ENCODE data around the gene HAUS8. TPM values are rescaled to one million over a fixed set of nuclear protein-coding genes. Genes with fewer than 3 reads are reported as not detected.

Gene HAUS8
- total RNA-seq, 4 donors from 2014 or later: 9.7 to 29.7 (median 10.1) TPM

DNA sequence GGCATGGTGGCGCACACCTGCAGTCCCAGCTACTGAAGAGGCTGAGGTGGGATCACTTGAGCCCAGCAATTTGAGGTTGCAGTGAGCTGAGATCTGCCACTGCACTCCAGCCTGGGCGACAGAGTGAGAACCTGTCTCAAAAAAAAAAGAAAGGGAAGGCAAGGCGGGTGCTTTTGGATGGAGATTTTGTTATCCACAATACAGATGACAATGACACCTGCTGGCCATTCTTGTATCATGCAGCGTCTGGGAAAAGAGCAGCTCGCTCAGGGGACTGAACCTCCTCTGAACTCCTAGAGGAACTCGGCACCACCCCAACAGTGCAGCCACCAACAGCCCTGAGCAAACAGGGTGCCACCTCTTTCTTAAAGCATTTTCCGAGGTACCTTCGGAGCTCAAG lies 22.8 kb downstream of the HAUS8 start:
- TF ChIP-seq CTCF (IDR thresholded peaks at IDR 0.05) (peak in 4 of 6 experiments; percentile 46 to 54 (median 52)), POLR2A (IDR thresholded peaks at IDR 0.05) (no peak)
- H3K36me3 ChIP-seq: peaks cover 0 to 61% (median 0%) of the 10 kb centered on the region in 3 donors
- DNase-seq: peak in 1 of 3 donors; percentile 61

DNA sequence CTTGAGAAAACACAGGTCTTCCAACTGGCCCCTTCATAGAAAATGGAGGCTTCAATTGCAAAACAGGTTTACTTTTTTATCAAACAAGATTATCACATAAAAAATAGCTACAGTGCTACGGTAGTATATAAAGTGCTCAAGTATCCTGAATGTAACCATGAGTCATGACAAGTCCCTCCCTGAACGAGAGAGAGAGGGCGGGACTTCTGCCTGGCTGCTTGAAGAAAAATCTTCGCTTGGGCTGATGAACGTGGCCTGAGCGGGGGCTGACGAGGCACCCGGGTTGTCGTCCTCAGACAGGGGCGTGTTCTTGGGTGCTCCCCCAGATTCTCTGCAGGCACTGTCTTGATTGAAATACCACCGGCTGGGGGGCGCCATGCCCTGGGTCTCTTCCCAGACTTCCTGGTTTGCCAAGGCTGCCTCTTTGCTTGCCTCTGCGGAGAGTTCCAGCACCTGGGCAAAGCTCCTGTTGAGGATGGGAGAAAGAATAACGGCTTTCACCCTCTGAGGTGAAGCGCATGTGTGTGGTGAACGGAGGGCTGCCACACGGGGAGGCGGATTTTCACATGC lies 25.5 kb downstream of the HAUS8 start:
- Histone ChIP-seq H3K36me3 (peaks cover 0 to 56% (median 0%) of the 10 kb centered on the region in 3 donors), H3K4me3 (no peak overlapping the region), H3K27me3 (no peaks in the 10 kb centered on the region), H3K9me3 (no peaks in the 10 kb centered on the region), H3K4me1 (no peaks in the 10 kb centered on the region), H3K27ac (no peak overlapping the region)
- TF ChIP-seq POLR2A (IDR thresholded peaks at IDR 0.05) (no peak), CTCF (IDR thresholded peaks at IDR 0.05) (no peak)
- no peak for DNase-seq

More for the DNA sequence above, 22.8 kb downstream of the HAUS8 start:
- no peak overlapping the region for H3K4me3 ChIP-seq
- no peaks in the 10 kb centered on the region for H3K9me3 ChIP-seq
- no peaks in the 10 kb centered on the region for H3K27me3 ChIP-seq
- H3K4me1 ChIP-seq: no peaks in the 10 kb centered on the region
- no peak overlapping the region for H3K27ac ChIP-seq

DNA sequence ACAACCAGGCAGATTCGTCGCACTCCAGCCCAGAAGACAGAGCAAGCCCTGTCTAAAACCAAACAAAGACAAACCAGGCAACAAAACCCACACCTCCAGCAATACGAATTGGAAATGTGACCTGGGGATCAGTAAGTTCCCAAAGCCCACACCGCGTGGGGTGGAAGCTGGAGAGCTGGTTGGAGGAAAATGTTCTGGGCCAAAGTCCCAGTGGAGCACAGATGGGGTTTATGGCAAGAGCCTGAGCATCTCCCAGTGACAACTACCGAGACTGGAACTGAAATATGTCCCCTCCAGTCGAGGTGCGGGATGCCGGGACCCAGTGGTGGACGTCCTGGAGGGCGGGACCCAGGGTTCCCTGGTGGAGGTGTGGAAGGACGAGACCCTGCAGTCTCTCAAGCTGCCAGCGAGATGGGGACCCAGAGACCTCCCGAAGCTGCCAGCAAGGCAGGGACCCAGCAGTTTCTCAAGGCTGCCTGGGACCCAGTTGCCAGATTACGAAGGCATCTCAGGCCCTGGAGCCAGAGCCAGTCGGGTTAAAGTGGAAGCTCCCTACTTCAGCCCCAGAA lies 26.3 kb downstream of the HAUS8 start:
- H3K27ac ChIP-seq: no peak overlapping the region
- no peaks in the 10 kb centered on the region for H3K9me3 ChIP-seq

DNA sequence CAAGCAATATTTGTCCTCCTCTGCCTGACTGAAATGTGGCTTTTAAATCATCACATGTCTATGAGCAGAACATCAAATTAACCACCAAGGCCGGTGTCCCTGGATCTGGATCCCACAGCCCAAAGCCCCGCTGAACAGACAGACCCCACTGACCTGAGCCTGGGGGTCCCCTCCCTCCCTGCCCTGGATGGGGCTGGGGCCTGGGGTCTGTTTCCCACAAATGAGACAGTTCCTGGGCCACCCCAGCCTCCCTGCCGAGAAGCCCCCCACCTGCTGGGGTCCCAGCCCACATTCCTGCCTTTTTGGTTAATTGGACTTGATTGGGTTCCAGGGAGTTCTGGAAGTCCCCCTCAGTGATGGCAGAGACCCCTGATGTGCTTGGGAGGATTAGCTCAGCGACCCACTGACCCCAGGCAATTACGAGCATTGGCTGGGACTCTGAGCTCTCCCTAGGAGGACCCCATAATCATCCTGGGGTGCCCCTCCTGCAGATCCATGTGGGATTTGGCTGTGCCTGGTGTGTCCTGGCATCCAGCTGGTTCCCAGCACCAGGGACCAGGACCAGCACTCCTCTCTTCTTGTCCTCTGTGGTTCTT lies 29.2 kb downstream of the HAUS8 start:
- TF ChIP-seq POLR2A (IDR thresholded peaks at IDR 0.05) (no peak), CTCF (IDR thresholded peaks at IDR 0.05) (no peak)

More for the DNA sequence above, 26.3 kb downstream of the HAUS8 start:
- Histone ChIP-seq H3K4me1 (no peaks in the 10 kb centered on the region), H3K36me3 (peaks cover 0 to 47% (median 0%) of the 10 kb centered on the region in 3 donors), H3K27me3 (no peaks in the 10 kb centered on the region), H3K4me3 (no peak overlapping the region)
- no peak for TF ChIP-seq CTCF (IDR thresholded peaks at IDR 0.05)
- no peak for TF ChIP-seq POLR2A (IDR thresholded peaks at IDR 0.05)
- no peak for DNase-seq

DNA sequence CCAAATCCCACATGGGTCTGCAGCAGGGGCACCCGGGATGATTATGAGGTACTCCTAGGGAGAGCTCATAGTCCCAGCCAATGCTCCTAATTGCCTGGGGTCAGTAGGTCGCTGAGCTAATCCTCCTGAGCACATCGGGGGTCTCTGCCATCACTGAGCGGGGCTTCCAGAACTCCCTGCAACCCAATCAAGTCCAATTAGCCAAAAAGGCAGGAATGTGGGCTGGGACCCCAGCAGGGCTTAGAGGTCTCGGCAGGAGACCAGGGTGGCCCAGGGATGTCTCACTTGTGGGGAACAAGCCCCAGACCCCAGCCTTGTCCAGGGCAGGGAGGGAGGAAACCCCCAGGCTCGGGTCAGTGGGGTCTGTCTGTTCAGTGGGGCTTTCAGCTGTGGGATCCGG lies 31.5 kb downstream of the HAUS8 start:
- no peak for TF ChIP-seq CTCF (IDR thresholded peaks at IDR 0.05)
- no peak for TF ChIP-seq POLR2A (IDR thresholded peaks at IDR 0.05)
- no peaks in the 10 kb centered on the region for H3K27me3 ChIP-seq
- no peak overlapping the region for H3K4me3 ChIP-seq
- DNase-seq: no peak
- no peak overlapping the region for H3K27ac ChIP-seq
- H3K36me3 ChIP-seq: no peaks in the 10 kb centered on the region
- no peaks in the 10 kb centered on the region for H3K9me3 ChIP-seq
- H3K4me1 ChIP-seq: no peaks in the 10 kb centered on the region

More for the DNA sequence above, 29.2 kb downstream of the HAUS8 start:
- no peak overlapping the region for H3K27ac ChIP-seq
- no peaks in the 10 kb centered on the region for H3K27me3 ChIP-seq
- no peaks in the 10 kb centered on the region for H3K9me3 ChIP-seq
- H3K4me1 ChIP-seq: no peaks in the 10 kb centered on the region
- DNase-seq: no peak
- no peak overlapping the region for H3K4me3 ChIP-seq
- peaks cover 0 to 23% (median 0%) of the 10 kb centered on the region in 3 donors for H3K36me3 ChIP-seq
